NCI-H146 (cell line): ENCODE measurements around the gene RS1.

ENCODE experiments used
- DNase-seq: peaks from one replicate; lab custom pipeline; 2025; lab: John Stamatoyannopoulos, UW

RS1 gene

DNA sequence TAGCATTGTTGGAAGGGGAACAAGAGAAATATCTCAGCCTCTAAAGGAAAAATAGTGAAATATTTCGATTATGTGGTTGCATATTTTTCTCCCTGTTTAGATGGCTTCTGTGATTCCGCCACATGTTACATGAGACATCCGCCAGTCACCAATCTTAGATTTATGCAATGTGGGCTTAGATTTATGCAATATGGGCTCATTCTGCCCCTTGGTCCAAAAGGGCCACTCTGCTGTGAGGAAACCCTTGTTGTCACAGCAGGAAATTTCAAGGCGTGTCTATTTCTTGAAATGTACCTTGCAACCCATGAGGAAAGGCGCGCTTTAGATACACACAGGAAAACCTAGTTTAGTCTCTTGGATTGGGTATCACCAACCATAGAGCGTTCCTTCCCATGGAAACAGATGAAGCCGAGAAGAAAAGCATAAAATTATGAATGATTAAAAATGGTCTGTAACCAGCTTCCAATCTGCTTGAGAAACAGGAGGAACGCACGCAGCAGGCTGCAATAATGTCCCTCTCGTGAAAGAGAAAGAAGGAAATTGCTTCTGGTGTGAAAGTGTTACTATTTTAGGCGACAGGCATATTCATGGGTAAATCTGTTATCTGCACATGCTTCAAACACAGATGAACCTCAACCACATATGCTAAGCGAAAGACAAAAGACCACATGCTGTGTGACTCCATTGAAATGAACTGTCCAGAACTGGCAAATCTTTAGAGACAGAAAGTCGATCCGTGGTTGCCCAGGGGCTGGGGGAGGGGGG is 3.7 kb downstream of the RS1 start:
- no peak for DNase-seq

DNA sequence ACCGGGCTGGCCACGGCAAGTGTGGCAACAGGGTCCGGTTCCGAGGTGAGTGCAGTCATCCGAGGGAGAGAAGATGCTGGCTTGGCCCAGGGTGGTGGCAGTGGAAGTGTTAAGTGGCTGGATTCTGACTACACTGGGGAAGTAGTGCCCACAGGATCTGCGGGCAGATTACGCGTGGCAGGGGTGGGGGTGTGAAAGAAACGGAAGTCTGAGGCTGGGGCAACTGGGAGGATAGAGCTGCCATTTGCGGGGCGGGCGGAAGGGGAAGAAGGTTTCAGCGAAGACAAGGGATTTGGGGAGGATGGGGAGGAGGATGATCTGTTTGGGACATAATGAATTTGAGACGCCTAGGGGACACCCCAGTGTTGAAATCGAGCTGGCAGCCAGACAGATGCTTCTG is 5.3 kb downstream of the RS1 start:
- no peak for DNase-seq

DNA sequence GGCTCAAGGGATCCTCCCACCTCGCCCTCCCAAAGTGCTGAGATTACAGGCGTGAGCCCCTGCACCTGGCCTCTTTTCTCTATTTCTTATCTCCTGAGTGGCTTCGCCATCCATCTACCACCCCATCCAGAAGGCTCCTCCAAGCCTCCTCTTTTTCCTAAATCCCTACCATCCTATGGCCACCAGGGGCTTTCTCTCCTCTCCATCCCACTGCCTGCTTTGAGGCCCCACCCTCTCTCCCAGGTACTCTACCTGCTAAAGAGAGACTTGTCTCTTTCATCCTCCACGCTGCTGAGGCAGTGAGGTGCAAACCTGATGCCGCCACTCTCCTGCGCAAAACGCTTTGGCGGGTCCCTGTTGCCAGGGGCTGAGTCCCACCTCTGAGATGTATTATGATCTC is 7.0 kb downstream of the RS1 start:
- DNase-seq, result no peak

DNA sequence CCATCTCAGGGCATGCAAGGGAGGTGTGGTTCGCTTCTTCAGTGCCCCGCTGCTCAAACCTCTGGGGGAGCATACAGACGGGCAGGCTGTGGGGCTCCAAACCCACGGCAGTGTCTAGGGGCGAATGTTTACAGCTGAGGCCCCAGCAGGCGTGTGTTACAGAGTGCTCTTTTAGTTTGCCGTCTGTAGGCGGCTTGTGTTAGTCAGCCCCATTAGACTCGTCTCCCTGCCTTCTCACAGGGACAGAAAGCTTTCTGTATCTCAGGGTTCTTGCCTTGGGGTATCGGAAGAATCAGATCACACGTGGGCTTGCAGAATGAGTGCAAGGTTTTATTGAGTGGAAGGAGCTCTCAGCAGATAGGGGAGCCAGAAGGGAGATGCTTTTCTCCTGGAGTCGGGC is 10.6 kb downstream of the RS1 start:
- no peak for DNase-seq

DNA sequence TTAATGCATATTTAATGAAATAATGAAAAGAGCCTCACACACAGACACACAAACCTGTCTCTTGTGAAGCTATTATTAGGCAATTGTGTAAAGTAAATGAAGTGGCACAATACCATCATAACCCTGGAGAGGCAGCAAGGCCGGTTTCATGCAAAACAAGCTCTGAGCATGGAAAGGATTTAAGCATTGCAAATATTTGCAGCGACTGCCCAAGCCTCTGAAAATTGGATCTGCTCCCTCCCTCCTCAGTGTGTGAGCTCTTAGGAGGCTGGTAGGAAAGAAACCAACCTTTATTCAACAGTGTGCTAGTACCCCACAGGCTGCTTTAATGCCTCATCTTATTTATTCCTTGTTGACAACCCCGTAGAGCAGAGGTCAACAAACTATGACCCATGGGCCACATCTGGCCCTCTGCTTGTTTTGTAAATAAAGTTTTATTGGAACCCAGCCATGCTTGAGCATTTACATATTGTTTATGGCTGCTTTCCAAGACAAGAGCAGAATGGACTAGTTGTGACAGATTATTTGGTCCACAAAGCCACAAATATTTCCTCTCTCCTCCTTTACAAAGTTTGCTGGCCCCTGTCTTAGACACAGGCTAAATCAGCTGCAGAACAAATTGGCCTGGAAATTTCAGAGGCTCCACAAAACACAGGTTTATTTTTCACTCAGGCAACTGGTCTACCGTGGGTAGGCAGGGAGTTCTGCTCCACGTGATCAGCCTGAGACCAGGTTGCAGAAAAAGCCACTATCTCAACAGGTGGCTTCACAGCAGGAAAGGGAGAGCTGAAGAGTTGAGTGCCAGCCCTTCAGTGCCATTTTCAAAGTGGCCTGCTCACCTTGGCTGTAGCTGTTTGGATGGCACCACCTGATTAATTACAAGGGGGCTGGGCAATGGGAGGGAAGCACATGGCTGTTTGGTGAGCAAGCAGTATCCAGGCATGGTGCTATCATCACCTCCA is 16.8 kb downstream of the RS1 start:
- DNase-seq, result peak; percentile 2

DNA sequence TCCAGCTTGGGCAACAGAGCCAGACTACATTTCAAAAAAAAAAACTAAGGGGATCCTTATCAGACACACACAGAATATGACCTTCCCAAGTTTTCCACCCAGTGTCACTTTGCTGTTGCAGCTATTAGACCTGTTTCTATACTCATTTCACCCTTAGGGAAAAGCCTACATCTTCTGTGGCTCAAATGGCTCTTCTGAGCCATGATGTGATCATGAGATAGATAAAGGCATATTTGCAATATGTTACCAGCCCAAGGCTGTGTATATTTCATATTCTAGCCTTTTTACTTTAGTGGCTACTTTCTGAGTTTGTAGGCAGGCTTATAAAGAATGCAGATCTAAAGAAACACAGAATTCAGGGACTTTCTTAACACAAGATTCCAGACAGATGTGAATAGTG is 19.3 kb downstream of the RS1 start:
- DNase-seq, result no peak

DNA sequence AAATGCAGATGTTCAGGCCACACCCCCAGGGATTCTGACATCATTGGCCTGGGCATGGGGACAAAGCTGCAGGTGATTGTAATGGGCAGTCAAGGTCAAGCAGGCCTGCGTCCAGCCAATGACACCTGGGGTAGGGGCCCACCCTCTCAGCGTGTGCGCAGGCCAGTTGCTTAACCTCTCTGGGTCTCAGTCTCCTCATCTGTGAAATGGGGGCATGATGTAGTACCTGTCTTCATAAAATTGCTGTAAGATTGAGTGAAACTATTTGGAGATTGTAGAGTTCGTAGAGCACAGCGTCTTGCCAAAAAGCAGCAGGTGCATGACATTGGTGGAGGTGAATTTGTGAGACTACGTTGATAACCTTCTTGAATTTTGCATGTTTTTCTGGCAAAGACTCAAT is 21.2 kb downstream of the RS1 start:
- no peak for DNase-seq

DNA sequence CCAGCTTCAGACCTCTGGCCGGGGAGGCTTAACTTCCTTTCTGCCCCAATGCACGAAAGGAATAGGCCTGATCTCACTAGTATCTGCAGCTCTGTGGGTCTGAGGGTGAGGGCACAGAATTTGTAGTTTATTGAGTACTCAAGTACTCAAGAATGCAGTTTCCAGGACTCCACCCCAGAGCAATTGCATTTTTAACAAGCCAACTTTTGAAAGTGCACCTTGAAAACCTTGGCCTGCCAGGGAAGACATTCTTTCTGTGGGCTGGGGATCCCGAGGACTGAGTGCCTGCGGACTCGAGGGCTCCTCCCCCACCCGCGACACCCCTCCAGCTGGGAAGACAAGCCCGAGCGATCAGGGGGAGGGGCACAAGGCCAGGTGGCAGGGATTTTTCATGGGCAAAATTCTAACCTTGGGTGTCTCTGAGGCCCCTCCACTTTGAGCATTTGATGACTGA is 22.4 kb downstream of the RS1 start:
- no peak for DNase-seq

DNA sequence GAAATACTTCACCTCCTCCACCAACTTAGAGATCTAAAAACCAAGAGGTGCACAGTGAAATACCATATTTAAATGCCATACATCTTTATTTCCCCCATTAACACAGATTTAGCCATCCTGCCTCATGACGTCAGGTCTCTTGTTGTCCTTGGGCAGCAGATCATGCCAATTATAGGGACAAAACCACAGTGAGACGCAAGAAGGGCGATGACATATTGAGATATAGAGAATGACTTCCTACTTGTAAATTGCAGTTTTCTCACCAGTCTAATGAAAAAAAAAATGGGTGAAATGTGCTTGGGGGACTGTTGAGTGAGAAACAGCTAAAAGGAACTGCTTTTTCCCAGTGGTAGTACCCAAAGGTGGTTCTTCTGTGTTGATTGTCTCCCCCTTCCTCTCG is 24.3 kb downstream of the RS1 start:
- no peak for DNase-seq

DNA sequence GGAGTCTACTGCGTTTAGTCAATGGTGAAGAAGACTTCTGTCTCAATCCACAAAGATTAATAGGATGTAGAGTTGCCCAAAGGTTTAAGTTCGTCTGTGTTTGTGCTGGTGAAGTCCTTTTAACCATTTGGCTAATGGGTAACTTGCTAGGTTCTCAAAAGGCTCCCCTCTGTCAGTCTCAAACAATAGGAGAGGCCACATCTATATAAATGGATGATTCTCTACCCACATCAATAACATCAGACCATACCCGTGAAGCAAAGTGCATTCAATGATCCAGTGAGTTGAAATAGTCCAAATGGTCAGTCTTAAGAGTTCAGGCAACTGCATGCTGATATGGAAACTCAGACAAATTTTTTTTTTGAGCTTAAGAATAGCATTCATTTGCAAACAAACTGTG is 28.1 kb downstream of the RS1 start:
- DNase-seq, result no peak

DNA sequence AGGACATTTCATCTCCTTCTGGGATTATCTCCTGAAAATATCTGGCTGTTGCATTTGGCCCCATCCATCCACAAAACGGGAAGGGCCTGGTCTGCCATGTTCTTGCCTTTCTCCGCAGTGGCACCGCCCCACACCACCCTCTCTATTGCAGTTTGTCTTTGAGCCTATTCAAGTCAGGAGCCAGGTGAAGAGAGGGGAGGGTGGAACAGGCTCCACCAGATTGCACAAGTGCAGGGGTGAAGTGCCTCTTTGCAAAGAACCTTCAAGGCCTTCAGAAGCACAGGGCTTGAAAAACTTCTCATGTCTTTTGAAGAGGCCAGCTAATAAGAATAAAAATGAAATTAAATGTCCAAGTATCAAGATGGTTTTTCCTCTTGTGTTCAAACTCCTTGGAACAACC is 28.7 kb downstream of the RS1 start:
- DNase-seq, result no peak

DNA sequence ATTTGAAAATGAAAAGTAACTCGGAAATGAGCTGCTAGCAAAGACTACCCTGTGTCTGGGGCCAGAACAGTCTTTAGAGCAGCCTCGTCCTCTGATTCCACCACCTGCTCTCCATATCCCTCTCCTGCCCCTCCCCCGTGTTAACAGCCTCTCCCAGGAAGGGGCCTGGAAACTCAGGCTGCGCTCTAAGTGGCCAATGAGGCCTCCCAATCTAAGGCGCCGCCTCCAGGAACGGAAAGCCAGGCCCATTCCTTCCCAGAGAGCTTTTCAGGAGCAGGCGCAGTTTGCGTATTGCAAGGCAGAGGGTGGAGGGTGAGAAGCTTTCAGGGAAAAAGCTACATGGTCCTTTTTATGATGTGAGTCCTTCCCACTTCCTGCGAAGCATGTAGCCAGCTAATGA is 31.2 kb downstream of the RS1 start:
- peak; percentile 1 for DNase-seq

DNA sequence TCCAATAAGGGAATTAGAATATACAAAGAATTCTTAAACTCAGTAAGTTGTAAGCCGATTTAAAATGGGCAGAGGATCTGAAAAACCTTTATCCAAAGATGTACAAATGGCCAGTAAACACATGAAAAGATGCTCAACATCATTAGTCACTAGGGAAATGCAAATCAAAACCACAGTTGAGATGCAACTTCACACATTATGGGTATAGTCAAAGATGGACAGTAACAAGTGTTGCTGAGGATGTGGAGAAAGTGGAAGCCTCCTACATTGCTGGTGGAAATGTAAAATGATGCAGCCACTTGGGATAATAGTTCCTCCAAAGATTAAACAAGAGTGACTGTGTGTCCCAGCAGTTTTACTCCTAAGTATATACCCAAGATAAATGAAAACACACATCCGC is 32.6 kb downstream of the RS1 start:
- no peak for DNase-seq

DNA sequence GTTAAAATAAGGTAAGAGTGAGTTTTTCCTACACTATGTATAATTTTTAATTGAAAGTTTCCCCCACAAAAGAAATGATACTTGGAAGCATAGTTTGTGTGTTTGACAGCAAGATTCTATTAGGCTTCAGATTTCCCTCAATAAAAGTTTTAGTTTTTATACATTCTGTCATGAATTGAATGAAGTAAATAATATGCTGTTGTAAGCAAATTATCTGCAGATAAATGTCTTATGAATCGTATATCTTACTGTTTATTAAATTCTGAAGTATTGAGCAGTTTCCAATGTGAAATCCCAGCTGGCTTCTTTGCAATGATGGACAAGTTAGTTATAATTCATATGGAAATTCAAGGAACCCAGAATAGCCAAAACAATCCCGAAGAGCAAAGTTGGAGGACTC is 33.5 kb downstream of the RS1 start:
- DNase-seq, result no peak

DNA sequence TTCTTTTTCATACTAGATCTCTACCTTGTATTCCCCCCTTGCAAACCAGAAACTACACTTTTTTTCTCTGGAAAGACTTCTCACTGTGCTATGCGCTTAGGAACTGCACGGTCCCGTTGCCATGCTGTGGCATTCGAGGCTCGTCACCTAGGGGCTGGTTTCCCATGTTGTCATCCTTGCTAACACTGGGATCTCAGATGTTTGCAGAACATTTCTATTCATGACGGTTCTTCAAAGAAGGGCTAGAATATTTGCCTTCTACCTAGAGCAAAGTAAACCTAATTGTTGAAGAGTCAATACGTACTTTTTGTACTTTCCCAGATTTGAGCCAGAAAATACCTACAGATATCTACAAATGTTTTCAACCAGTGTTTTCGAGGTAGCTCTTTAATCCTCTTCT is 41.0 kb downstream of the RS1 start:
- DNase-seq, result no peak

DNA sequence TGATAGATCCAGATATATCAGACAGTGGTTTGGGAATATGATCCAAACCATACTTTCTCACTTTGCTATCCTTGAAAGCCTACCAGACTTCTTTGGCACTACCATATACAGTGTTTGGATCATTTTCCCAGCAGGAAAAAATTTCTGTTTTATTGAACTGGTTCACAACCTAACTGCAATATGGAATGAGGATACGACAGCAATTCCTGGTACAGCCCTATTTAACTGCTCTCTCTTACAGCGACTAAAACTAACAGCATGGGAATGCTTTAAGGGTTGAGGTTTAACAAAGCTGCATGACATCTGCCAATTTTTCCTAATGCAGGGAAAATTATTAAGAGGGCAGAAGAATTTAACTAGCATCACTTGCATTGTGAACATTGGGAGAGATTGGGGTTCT is 47.3 kb downstream of the RS1 start:
- DNase-seq, result no peak

DNA sequence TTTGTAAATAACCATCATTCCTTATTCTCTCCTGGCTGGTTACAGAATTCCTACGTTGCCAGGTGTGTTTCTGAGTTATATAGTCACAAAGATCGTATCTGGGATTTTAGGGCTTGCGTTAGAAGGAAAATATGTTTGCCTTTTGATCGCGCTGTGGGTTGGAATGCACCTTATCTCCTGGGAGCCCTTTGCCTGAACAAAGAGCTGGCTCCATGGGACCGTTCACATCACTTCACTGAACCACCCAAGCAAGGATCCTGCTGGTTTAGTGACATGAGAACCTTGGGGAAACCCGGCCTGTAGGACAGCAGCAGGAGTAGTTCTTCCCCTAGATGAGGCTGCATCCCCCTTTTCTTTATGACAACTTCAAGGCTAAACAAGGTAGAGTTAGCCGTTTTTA is 51.6 kb downstream of the RS1 start:
- DNase-seq, result no peak

DNA sequence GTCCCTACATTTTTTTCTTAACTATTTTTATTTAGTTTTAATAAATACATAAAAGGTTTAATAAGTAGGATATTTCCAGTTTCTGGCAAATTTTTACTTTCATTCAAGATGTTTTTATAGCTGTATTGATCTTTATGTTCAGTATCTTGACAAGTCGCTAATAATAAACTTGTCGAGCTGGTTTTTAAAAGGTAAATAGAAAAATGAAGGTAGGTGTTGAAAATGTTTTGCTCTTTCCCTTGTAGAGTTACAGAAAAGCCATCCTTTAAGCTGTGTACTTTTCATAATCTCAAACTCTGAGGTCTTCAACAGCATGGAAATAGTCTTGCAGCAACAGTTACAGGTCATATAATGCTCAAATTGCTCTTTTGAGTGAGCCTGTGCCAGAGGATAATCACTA is 52.6 kb downstream of the RS1 start:
- DNase-seq, result no peak

DNA sequence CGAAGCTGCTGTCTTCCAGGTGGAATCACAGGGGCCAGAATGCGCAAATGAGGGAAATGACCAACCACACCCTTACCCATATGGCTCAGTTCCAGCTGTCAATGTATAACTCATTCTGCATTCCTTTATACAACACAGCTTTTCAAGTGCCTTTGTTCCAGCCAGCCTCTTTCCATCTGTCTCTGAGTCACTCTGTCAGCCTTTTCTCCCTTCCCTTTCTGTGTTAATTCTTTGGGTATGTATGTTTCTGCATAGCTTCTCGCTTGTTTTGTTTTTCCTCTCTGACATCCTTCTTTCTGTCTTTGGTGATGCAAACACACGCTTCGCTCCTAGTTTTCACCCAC is 54.5 kb downstream of the RS1 start:
- no peak for DNase-seq

DNA sequence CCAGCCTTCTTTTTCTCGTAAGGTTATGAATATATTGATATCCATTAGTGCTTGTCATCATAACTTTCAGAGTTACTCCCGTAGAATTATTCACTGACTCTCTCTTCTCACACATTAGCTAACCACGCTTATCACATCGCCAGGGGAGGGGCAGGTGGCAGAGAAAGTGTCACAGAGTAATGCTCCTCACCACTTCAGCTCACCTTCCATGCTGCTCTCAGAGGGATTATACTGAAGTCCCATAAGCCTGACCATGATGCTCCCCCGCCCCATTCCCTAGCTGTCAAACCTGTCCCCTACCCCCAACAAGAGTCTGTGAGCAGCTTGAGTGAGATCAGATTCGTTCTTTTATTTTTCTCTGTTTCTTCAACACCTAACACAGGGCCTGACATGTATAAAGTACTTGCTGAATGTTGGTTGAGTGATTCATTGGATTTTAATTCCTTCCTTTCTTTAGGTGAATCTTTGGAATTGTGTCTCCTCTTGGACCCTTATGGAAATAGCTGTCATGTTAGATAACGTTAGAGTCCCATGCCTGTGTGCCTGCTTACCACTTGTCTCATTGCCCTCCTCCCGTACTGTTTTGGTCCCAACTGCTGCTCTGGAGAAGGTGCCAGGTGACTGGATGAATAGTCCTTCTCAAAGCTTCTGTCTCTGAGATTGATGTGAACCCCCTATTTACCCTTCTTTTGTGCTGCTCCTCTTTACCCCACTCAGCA is 55.1 kb downstream of the RS1 start:
- DNase-seq, result no peak

DNA sequence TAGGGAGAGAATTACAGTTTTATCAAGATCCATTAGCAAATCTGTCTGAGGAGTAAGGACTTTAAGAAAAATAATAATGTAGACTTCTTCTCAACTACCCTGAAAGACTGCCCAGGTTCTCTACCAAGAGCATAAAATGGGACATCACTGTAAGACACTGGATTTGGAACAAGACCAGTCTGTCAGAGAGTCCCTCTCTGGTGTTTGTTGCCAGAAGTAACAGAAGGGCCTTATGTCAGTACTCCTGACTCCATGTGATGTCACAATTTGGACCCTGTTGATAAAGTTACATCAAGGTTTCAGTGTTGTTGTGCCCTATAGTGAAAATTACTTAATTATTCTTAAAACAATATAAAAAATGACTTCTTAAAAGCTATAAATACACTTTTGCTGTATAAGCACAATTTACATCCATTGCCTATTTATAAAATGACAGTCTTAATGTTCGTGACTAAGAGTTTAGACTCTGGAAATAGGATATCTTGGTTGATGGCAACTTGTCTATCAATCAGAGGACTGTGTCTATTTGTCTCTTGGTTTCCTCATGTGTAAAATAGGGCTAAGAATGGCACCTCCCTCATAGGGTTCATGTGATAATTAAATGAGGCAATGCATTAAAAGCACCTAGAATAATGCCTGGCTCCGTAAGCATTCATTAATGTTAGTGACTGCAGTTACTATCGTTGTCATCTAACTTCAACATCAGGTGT is 57.8 kb downstream of the RS1 start:
- no peak for DNase-seq

DNA sequence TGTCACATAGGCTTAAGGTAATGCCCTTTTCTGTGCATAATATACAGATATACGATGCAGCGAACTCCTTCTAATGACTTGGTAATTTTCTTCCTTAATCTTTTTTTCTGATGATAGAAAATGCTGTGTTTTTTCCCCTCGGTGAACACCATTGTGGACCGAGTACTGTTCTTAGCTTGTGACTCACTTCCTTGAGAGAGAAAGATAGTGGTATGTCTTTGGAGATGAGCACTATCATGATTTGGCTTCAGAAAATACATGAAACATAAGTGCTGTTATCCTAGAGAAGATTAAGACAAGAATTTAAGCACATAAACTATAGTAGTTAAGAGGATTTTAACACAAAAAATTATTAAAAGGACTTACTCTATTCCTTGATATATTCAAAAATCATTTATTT is 63.9 kb downstream of the RS1 start:
- DNase-seq, result no peak
